Activated naive CD4-positive, alpha-beta T cell (primary cell): ENCODE data around the gene PSMD5.

Source experiments
- DNase-seq, 4 experiments: peaks; one replicate each; lab custom pipeline; 2025; lab: John Stamatoyannopoulos, UW

Gene PSMD5

DNA sequence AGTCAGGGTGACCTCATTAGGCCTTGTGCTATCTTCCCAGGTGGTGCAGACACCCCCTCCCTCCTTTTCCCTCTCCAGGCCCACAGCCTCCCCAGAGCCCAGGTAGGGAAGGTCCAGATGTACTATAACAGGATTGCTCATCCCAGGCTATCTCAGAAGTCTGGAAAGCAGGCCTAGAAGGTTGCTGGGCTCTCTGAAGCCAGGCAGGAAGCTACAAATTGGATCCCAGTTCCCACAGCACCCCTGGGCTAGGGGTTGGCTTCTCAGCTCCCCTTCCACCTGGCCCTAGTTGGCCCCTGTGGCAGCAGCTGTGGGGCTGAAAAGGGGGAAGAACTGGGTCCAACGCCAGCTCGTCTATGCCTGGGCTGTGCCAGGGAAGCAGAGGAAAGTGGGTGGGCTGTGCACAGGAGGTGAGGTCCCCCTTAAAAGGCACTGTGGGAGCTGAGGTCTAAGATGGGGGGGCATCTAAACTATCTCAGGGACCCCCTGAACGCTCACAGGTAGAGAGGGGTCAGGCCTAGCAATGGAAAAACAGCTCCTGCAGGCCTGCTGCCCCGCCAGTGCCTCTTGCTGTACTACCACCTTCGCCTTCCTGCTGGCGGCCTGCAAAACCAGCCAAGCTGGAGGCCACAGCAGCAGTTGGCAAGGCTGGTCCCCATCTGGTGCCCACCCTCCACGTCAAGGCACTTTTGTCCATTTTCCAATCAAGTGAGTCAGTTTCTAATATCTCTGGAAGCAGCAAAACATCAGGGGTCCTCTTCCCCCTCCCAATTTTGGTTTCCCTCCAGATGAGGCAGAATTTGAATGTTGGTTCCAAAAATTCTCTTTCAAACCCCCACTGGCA is 13.3 kb upstream of the PSMD5 start:
- DNase-seq = no peak

DNA sequence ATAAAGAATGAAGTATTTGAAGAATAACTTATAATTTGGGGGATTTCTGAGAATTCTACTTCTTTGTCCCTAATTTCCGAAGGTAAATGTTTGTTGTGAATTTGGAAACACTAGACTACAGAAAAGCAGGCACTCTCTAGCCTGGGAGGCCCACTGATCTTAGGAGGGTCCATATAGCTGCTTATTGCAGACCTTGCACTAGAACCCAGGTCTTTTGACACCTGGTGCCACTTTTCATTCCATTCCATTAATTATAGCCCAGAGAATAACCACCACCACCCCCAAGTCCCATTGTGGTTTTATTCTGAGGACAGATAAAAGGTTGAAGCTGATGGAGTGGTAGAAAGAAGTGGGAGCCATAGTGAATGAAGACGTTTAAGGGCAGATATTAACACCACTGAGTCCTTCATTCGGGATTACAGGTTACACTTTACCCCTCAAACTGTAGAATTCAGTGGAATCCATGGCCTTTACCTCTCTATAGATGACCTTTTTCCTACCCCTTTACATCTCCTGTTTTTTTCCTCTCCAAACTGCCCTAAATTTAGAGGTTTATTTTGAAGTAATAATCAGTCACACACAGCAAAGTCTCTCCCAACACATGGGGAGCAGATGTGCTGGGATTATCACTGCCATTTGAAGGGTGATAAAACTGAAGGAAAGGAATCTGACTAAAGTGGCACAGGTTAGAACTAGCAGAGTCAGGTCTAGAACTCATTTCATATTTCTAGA is 12.0 kb upstream of the PSMD5 start:
- DNase-seq = no peak

DNA sequence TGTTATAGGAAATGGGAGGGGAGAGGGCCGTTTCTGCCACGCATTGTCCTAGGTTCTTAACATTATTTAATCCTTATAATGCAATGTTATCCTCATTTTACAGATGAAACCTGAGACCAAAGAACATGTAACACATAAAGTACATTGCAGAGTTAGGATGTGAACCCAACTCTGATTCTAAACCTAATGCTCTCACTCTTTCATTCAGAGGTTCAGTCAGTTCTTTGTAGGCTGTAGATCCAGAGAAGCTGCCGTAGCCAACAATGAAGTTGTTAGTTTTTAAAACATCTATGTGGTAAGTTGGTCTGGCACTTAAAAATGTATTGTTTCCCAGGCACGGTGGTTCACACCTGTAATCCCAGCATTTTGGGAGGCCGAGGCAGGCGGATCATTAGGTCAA is 10.5 kb upstream of the PSMD5 start:
- DNase-seq = no peak

DNA sequence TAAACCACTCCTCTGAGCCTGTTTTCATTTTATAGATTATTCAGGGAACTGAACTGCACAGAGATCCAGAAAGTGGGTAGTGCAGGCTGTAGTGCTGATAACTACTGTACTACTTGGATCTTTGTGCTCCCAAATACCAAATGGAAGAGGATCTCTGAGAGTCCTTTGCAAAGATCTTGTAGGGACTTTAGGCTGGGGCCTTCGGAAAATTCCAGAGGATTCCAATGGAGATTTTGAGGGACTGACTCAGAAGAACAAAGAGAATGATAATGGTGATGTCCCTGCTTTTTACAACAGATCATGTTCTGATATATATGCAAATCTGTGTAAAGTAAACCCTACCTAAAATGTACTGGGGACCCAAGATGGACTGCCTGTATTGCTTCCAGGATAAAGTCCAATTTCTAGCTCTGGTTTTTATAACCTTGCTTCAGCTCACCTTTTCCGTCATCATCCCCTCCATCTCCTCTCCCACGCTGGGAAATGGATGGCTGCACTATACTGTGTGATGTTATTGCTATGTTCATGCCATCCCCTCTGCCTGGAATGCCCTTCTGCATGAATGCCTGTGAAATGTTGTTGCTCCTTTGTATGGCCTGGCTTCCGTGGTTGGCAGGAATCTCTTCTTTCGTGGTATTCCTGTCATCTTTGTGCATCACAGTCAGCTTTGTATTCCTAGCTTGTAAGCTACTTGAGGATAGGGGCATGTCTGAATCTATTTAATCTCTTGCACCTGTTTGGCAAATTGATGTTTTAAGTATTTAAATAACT is 9.7 kb upstream of the PSMD5 start:
- no peak for DNase-seq

DNA sequence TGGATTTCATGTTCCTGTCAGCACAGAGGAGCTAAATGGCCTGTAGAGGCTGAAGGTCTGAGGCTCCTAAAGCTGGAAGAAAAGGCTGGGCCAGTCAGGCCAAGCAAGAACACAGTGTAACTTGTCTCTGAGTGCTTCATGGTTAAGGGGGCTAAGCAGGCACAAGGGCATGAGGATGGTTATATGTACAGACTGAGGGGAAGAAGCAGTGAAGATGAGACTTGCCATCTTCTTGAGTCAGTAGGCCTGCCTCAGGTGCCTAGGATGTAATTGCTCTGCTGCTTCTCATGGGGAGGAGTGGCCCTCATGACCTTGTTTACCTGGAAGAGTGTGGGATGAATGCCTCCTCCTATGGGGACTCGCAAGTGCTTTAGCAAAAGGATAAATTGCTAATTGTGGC is 8.7 kb upstream of the PSMD5 start:
- no peak for DNase-seq

DNA sequence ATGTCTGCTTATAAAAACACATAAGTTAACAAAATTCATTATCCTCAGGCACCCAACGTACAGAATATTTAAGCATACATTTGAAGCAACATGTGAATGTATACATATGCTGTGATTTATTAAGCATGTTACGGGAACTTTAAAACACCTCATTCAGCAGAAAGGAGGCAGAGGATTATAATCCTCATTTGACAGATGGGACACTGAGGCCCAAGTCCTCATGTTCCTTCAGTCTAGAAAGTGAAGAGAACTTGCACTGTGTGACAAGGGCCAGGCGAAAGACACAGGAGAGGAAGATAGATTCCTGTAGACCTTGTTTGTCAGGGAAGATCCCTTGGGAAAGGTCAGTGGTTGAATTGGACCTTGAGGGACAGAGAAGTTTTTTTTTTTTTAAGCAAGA is 7.6 kb upstream of the PSMD5 start:
- no peak for DNase-seq

DNA sequence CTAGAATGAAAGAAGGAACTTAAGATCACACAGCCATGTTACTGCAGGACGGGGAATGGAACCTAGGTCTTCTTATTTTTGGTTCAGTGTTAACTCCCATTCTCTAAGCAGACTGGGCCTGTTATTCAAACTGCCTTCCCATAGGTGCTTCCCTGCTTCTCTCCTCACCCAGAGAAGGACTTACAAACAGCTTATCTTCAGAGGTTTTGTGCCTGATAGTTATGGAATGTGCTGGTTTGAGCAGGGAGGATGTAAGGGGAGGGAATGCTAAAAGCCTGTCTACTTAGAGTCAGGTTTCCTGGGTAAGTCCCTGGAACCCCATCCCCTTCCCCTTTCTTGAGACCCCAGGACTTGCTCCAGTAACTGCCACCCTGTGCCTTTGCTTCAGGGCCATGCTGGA is 4.2 kb upstream of the PSMD5 start:
- no peak for DNase-seq

DNA sequence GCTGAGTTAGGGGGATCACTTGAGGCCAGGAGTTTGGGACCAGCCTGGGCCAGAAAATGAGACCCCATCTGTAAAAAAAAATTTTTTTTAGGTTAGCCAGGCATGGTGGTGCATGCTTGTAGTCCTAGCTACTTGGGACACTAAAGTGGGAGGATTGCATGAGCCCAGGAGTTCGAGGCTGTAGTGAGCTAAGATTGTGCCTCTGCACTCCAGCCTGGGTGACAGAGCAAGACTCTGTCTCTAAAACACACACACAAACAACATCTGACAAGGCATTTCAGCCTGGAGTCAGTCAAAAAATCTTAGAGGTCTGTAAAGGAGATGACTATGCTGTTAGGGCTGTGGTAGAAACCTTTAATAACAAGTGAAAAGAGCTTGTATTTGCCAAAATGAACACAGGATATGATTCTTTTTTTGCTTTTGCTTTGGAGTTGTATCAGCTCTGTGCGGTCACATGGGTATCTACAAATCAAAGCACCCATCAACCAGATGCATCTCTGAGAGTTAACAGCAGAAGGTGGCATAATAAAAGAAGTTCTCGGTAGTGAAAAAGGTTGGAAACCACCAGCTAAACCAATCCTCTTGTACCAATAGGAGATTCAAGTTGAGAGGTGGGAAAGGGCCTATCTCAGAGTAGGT is 3.6 kb upstream of the PSMD5 start:
- no peak for DNase-seq

DNA sequence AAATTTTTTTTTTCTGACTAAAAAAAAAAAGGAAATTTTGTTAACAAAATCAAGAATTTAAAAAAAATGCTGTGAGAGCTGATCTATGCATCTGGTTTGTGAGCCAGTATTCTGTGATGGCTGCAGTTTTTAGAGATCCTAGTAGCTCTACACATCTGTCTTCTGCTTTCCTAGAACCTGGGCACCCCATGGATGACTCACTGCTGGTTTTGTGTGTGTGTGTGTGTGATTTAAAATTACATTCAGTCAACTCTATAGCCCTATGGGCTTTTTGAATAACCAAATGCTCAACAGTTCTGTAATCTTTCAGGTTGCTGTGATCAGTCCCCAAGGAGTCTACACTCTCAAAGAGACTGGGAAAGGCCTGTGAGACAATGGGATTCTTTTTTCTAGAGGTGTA is 2.5 kb upstream of the PSMD5 start:
- no peak for DNase-seq

DNA sequence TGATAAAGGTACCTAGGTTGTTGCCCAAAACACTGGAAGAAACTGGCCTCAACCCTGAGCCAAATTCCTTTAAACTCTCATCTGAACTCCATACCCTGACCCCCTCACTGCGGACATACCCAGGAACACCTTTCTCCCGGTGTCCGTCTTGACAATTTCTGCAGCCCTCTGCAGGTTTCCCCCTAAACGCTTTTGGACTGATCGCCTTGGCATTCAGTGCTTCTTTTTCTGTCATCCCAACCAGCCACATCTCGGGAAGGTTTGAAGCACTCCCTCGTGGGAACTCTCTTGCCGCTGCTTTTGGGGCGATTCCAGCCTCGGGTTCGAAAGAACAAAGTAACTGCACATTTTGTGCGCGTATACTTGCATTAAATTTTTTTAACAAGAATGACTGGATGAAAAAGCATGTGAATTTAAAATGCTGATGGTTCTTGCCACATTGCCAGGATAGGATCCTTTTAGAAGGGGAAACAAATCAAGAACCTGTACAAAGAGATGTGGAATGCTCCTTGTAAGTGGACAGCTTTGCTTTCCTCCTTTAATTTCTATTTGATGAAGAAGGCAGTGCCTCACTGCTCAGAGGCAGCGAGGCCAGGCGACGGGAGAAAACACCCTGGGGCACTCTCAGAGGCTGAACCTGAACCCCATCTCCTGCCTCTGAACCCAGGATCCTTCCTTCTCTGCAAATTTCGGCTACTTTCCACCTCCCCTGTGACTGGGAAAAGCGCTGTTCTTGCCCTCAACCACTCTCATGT is 615 bp downstream of the PSMD5 start:
- no peak for DNase-seq

DNA sequence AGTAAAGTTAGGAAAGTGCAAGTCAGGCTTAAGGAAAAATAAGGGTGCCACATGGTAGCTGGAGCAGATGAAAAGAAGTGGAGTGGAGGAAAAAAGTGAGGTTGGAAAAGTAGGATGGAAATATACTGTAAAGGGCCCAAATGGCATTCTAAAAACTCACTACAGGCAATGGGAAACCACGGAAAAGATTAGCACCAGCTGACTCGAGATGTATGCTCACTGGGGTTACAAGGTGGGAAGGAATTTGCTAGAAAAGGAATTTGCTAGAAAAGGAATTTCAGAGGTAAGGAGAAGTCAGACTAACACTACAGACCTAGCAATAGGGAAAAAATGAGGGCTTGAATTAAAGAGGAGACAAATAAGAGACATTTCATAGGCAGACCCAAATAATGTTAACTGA is 3.6 kb downstream of the PSMD5 start:
- DNase-seq = no peak

DNA sequence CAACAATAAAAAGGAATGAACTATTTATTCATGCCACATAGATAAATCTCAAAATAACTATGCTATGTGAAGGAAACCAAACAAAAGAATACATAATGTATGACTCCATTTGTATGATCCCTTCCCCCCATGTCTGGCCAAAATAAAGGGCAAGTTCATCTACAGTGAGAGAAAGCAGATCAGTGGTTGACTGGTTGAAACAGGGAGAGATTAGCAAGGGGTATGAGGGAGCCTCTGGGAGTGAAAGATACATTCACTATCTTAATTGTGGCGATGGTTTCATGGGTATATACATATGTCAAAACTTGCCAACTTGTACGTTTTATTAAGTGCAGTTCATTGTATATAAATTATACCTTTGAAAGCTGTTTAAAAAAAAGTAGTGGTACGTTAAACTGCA is 4.8 kb downstream of the PSMD5 start:
- DNase-seq = no peak

DNA sequence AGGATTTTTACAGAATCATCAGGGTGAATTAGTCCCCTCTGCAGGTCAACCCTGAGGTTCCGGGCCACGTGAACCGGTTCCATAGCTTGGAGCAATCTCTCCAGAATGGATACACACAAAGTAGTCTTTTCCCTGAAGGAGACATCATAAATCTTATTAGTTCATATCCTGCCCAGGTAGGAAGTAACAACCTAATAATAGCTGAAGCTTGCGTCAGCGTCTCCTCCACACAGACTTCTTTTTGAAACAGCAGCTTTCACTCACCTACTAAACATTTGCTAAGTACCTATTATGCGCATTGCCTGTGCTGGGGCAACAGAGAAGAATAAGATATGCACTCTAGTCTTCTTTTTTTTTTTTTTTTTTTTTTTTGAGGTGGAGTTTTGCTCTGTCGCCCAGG is 9.4 kb downstream of the PSMD5 start:
- DNase-seq = no peak

DNA sequence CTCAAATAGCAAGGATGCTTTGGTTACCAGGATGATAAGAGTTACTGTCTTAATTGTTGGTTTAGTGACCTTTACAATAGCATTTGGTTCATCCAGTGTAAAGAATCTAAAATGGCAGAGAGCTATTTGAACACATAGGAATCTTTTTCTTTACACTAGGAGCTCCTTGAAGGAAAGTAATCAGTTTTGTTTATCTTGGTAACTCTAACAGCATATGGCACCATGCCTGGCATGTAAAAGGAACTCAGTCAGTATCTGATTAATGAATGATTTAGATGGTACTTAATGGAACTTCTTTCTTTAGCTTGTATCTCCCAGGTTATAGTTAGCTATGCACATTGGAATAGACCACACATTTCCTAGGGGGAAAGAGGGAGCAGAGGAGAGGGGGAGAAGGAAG is 9.9 kb downstream of the PSMD5 start:
- no peak for DNase-seq

DNA sequence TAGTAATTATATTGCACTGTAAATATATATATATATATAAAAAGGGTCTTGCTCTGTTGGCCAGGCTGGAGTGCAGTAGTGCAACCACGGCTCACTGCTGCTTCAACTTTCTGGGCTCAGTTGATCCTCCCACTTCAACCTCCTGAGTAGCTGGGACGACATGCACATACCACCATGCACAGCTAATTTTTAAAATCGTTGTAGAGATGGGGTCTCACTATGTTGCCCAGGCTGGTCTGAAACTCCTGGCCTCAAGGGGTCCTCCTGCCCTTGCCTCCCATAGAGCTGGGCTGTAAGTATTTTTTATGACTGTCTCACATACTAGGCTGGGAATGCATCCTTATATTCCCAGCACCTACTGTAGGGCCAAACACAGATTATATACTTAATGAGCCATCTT is 11.9 kb downstream of the PSMD5 start:
- no peak for DNase-seq

DNA sequence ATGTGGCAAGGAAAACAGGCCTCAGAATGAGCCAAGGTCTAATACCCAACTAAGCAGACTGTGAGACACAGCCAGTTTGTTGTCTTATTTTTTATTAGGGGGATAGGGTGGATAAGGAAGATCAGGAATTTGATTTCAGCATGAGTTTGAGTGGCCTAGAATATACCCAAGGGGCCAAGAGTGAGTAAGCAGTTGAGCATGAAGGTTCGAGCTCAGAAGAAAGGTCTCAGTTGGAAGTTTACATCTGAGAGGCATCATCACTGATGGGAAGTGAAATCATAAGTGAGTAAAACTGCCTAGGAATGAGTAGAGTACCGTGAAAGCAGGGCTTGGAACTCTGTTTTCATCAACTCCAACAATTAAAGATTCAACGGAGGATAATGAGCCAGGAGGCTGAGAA is 12.6 kb downstream of the PSMD5 start:
- DNase-seq = no peak

DNA sequence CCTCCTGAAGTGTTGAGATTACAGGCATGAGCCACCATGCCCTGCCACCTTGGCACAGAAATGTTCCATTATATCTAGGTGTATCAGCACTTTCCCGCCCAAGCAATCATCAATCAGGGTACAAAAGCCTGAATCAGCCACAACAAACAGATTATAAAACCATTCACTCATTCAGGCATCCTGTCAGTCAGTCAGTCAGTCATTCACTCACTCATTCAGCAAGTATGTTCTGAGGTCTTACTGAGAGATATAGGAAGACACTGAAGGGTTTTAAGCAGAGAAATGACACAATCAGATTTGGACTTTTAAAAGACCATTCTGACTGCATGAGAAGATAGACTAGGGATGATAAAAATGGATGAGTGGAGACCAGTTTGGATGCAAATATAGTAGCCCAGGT is 13.1 kb downstream of the PSMD5 start:
- DNase-seq = no peak

DNA sequence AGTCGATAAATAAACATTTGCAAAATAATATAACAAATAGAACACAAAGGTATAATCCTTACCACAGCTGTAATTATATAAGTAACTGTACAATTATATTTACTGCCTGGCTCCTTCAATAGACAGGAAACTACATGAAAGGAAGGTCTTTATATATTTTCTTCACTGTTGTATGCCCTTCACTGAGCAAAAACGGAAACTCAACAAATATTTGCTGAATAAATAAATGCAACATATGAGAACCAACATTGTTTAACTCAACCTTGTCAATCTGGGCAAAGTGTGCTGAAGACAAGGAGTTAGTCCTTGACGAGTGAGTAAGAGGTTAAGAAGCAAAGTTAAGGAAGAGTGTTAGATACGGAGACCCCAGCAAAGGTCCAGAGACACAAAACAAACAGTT is 22.6 kb downstream of the PSMD5 start:
- DNase-seq = no peak

DNA sequence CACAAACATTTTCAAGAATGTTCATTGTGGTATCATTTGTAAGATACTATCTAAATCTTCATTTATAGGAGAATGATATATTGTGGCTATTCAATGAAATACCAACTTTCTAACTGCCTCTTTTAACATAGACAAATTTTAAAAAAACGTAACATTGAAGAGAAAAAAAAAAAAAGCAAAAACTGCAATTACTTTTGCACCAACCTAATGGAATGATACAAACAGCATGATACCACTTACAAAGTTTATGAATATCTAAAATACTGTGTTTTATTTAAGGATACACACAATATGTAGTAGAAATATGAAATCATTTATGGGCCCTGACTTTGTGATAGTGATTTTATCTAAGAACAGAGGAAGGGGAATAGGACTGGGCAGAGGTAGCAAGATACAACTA is 24.1 kb downstream of the PSMD5 start:
- no peak for DNase-seq

DNA sequence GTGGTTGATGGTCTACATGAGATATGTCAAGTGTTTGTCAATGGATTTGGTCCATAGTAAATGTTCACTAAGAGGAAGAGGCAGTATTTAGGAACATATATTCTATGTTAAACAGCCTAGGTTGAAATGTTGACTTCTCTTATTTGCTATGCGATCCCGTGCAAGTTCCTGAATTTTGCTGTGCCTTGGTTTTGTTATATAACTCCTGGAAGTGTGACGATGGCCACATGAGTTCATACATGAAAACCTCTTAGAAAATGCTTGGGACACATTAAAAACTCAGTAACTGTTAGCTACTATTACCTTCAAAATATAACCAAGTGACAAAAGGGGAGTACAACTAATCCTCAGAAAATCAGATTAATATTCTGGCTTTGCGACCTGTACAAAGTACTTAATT is 27.6 kb downstream of the PSMD5 start:
- no peak for DNase-seq

DNA sequence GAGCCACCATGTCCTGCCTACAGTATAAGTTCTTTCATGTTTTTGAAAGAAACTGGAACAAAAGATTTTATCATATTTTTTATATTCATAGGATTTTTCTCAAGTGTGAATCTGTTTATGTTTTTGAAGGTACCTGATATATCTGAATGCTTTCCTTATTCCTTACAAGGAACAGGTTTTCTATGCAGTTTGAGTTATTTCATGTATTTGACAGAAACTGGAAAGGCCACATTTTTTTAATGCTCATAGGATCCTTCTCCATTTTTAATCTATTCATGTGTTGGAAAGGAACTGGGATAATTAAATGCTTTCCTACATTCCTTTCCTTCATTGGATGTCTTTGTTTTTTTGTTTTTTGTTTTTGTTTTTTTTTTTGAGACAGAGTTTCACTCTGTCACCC is 33.8 kb downstream of the PSMD5 start:
- no peak for DNase-seq
